ENCODE measurements around the gene HNF1B. TPM values are rescaled to one million over a fixed set of nuclear protein-coding genes. Genes with fewer than 3 reads are reported as not detected.

Gene HNF1B
- total RNA-seq, 1 donor from 2014 or later: 10.5 TPM

DNA sequence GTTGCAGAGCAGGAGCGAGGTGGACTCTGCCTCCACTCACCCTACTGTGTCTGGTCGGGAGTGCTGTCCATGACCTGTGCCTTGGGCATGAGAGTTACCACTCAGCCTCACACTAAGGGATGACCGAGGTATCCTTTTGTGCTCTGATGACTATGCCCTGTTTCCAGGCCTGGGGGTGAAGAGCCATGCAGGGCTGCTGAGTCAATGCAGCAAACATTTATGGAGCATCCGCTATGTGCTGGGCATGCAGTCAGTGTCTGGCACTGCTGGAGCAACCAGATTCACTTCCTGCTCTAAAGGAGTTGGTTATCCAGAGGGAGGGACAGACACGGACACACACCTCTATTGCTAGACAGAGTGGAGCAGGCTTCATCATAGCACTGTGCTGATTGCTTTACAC lies 7.6 kb upstream of the HNF1B start:
- Mint-ChIP-seq H3K36me3 (ENCODE audit: low read depth) (no peaks in the 10 kb centered on the region), H3K4me1 (ENCODE audit: low read depth) (peaks cover 22% of the 10 kb centered on the region), H3K4me3 (ENCODE audit: unreplicated experiment) (no peak overlapping the region), H3K9me3 (ENCODE audit: low read depth) (no peaks in the 10 kb centered on the region), H3K27ac (ENCODE audit: unreplicated experiment) (peak overlapping the region; percentile 80), H3K27me3 (ENCODE audit: low read depth) (no peaks in the 10 kb centered on the region)
- TF ChIP-seq, protein P1, sequence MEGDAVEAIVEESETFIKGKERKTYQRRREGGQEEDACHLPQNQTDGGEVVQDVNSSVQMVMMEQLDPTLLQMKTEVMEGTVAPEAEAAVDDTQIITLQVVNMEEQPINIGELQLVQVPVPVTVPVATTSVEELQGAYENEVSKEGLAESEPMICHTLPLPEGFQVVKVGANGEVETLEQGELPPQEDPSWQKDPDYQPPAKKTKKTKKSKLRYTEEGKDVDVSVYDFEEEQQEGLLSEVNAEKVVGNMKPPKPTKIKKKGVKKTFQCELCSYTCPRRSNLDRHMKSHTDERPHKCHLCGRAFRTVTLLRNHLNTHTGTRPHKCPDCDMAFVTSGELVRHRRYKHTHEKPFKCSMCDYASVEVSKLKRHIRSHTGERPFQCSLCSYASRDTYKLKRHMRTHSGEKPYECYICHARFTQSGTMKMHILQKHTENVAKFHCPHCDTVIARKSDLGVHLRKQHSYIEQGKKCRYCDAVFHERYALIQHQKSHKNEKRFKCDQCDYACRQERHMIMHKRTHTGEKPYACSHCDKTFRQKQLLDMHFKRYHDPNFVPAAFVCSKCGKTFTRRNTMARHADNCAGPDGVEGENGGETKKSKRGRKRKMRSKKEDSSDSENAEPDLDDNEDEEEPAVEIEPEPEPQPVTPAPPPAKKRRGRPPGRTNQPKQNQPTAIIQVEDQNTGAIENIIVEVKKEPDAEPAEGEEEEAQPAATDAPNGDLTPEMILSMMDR (IDR thresholded peaks at IDR 0.05): no peak
- DNase-seq (ENCODE audit: low spot score): no peak

DNA sequence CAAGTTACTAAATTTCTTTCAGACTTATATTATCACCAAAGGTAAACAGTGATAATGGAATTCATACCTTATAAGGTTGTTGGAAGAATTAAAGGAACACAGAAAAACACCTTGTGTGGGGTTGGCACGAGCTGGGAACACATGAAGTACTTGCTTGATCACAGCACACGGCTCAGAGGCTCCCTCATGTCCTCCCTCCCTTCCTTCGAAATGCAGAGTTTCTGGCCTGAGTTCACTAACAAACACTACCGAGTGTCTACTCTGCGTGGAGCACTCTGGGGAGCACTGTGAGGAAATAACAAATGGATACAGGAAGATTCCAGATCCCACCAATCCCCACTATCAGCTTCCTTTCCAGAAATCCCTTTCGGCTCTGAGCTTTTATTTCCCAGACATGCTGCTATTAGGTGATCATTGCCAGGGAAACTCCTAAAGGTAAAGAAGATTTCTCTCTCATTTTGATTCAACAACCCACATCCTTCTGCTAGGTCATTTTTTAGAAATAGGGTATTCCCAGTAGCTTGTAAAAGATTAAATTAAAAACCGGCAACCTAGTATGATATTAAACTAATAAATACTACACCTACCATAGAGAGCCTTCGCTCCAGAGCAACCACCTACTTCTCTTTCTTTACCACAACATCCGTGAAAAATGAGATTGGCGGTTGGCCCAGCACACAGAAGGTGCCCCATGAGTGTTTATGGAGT lies 6.1 kb upstream of the HNF1B start:
- Mint-ChIP-seq H3K36me3 (ENCODE audit: low read depth) (no peaks in the 10 kb centered on the region), H3K4me3 (ENCODE audit: unreplicated experiment) (no peak overlapping the region), H3K4me1 (ENCODE audit: low read depth) (peaks cover 18% of the 10 kb centered on the region), H3K27ac (ENCODE audit: unreplicated experiment) (no peak overlapping the region), H3K9me3 (ENCODE audit: low read depth) (no peaks in the 10 kb centered on the region), H3K27me3 (ENCODE audit: low read depth) (no peaks in the 10 kb centered on the region)
- TF ChIP-seq, protein P1 (IDR thresholded peaks at IDR 0.05): no peak
- DNase-seq (ENCODE audit: low spot score): no peak

DNA sequence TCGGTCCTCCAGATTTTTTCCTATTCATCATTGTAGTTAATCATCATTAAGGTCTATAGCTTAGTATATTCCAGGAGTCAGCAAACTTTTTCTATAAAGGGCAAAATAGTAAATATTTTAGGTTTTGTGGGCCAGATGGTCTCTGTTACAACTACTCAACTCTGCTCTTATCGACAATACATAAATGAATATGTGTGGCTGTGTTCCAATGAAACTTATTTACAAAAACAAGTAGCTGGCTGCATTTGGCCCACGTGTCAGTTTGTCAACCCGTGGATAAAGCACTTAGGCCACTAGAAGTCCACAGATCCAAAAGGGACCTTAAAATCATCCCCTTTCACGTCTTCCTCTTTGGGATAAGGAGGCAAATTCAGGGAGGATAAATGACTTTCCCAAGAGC lies 5.4 kb upstream of the HNF1B start:
- no peaks in the 10 kb centered on the region for H3K36me3 Mint-ChIP-seq (ENCODE audit: low read depth)
- H3K4me1 Mint-ChIP-seq (ENCODE audit: low read depth): peaks cover 18% of the 10 kb centered on the region
- no peak overlapping the region for H3K27ac Mint-ChIP-seq (ENCODE audit: unreplicated experiment)
- peaks cover 3% of the 10 kb centered on the region for H3K27me3 Mint-ChIP-seq (ENCODE audit: low read depth)
- no peak overlapping the region for H3K4me3 Mint-ChIP-seq (ENCODE audit: unreplicated experiment)
- TF ChIP-seq, protein P1 (IDR thresholded peaks at IDR 0.05): no peak
- H3K9me3 Mint-ChIP-seq (ENCODE audit: low read depth): no peaks in the 10 kb centered on the region
- no peak for DNase-seq (ENCODE audit: low spot score)

DNA sequence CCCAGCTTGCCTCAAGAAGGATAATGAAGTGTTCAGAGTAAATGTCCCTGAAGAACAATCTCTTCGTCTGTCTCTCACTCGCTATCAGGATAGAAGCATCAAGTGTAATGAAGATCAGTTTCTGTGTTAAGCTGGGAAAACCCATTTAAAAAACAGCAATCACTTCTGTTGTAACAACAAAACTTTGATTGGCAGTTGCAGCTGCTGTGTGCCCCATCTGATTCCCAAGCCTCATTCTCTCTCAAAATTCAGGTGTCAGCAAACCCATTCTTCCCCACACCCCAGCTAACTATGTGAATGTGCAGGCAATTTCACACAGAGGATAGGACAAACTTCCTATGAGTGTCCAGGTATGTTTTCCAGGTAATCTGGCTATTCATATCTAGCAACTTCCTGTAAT lies 2.4 kb upstream of the HNF1B start:
- no peaks in the 10 kb centered on the region for H3K36me3 Mint-ChIP-seq (ENCODE audit: low read depth)
- H3K27ac Mint-ChIP-seq (ENCODE audit: unreplicated experiment): no peak overlapping the region
- H3K27me3 Mint-ChIP-seq (ENCODE audit: low read depth): peaks cover 9% of the 10 kb centered on the region
- no peaks in the 10 kb centered on the region for H3K9me3 Mint-ChIP-seq (ENCODE audit: low read depth)
- H3K4me3 Mint-ChIP-seq (ENCODE audit: unreplicated experiment): no peak overlapping the region
- peaks cover 7% of the 10 kb centered on the region for H3K4me1 Mint-ChIP-seq (ENCODE audit: low read depth)
- DNase-seq (ENCODE audit: low spot score): no peak
- TF ChIP-seq, protein P1 (IDR thresholded peaks at IDR 0.05): no peak

DNA sequence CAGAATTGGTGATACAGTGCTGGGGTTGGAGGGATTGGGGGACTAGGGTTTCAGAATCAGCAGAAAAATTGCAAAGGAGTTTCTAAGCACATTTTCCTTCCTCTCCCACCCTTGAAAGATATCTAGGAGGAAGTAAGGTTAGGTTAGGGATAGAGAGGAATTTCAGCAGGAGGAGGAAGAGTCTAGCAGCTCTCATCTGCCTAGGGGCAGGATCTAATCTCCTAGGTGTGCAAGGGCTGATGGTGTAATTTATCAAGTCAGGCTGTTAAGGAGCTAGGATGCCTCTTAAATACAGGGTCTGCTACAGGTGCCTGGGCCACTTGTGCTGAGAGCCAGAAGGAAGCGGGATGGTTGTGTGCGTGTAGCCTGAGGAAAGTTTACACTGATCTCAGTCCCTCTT lies 1.8 kb upstream of the HNF1B start:
- Mint-ChIP-seq H3K4me1 (ENCODE audit: low read depth) (peaks cover 2% of the 10 kb centered on the region), H3K27ac (ENCODE audit: unreplicated experiment) (no peak overlapping the region), H3K9me3 (ENCODE audit: low read depth) (no peaks in the 10 kb centered on the region), H3K27me3 (ENCODE audit: low read depth) (peaks cover 10% of the 10 kb centered on the region), H3K36me3 (ENCODE audit: low read depth) (no peaks in the 10 kb centered on the region), H3K4me3 (ENCODE audit: unreplicated experiment) (peak overlapping the region; percentile 71)
- DNase-seq (ENCODE audit: low spot score): no peak
- TF ChIP-seq, protein P1 (IDR thresholded peaks at IDR 0.05): no peak
